Measurements from ENCODE around the gene TENM3.

Gene TENM3

DNA sequence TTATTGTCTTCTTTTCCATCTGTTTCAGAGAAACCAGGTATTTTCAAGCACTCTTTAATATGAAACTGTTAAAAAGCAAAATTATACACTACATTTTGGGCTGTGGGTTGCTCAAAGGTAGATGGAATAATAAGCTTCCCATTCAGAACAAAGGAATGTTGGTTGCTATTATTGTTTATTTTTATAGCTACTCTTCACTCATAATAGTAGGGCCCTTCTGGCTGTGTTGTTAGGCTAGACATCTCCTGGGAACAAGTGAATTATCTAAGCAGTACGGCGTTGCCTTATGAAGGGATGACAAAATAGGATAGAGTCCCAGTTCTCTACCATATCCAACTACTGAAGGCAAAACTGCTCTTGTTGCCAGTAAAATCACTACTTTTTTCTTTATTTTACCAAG is 34.2 kb downstream of the TENM3 start:
- Histone ChIP-seq H3K9me3 (ENCODE audit: control insufficient read depth, insufficient read depth, low read depth, low read length) (no peaks in the 10 kb centered on the region; the same call in 1 of the 2 replicates), H3K27ac (ENCODE audit: extremely low read depth, low read depth, low read length) (no peak overlapping the region), H3K4me3 (ENCODE audit: low read depth, low read length) (no peak overlapping the region), H3K4me1 (ENCODE audit: control insufficient read depth, insufficient read depth, low read length) (peaks cover 15% of the 10 kb centered on the region), H3K36me3 (ENCODE audit: control insufficient read depth in 2 of 2, insufficient read depth in 1 of 2, low read length in 2 of 2) (no peaks in the 10 kb centered on the region)
- ChIA-PET POLR2A (no interaction called here), CTCF (interaction anchor here (0.8 kb wide), 1 partner anchor 27 kb away, joined by 3 read pairs; no protein-coding TSS in a partner anchor)
- TF ChIP-seq ZNF560 (tag by site-specific recombination; IDR thresholded peaks at IDR 0.05; ENCODE audit: borderline replicate concordance) (no peak), ZNF10 (tag by site-specific recombination; IDR thresholded peaks at IDR 0.05) (no peak), ZNF16 (tag by site-specific recombination; IDR thresholded peaks at IDR 0.05; ENCODE audit: low read depth) (no peak), ZBTB1 (tag by site-specific recombination; IDR thresholded peaks at IDR 0.05) (no peak), ZNF426 (tag by site-specific recombination; IDR thresholded peaks at IDR 0.05) (no peak), ZNF530 (tag by site-specific recombination; IDR thresholded peaks at IDR 0.05; ENCODE audit: low read depth) (no peak), KLF16 (tag by site-specific recombination; IDR thresholded peaks at IDR 0.05) (no peak)
- TF ChIP-seq, protein P1, sequence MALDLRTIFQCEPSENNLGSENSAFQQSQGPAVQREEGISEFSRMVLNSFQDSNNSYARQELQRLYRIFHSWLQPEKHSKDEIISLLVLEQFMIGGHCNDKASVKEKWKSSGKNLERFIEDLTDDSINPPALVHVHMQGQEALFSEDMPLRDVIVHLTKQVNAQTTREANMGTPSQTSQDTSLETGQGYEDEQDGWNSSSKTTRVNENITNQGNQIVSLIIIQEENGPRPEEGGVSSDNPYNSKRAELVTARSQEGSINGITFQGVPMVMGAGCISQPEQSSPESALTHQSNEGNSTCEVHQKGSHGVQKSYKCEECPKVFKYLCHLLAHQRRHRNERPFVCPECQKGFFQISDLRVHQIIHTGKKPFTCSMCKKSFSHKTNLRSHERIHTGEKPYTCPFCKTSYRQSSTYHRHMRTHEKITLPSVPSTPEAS (tag by site-specific recombination; IDR thresholded peaks at IDR 0.05) = no peak
- TF ChIP-seq, protein P2, sequence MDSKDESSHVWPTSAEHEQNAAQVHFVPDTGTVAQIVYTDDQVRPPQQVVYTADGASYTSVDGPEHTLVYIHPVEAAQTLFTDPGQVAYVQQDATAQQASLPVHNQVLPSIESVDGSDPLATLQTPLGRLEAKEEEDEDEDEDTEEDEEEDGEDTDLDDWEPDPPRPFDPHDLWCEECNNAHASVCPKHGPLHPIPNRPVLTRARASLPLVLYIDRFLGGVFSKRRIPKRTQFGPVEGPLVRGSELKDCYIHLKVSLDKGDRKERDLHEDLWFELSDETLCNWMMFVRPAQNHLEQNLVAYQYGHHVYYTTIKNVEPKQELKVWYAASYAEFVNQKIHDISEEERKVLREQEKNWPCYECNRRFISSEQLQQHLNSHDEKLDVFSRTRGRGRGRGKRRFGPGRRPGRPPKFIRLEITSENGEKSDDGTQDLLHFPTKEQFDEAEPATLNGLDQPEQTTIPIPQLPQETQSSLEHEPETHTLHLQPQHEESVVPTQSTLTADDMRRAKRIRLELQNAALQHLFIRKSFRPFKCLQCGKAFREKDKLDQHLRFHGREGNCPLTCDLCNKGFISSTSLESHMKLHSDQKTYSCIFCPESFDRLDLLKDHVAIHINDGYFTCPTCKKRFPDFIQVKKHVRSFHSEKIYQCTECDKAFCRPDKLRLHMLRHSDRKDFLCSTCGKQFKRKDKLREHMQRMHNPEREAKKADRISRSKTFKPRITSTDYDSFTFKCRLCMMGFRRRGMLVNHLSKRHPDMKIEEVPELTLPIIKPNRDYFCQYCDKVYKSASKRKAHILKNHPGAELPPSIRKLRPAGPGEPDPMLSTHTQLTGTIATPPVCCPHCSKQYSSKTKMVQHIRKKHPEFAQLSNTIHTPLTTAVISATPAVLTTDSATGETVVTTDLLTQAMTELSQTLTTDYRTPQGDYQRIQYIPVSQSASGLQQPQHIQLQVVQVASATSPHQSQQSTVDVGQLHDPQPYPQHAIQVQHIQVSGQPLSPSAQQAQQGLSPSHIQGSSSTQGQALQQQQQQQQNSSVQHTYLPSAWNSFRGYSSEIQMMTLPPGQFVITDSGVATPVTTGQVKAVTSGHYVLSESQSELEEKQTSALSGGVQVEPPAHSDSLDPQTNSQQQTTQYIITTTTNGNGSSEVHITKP (tag by site-specific recombination; IDR thresholded peaks at IDR 0.05) = no peak

DNA sequence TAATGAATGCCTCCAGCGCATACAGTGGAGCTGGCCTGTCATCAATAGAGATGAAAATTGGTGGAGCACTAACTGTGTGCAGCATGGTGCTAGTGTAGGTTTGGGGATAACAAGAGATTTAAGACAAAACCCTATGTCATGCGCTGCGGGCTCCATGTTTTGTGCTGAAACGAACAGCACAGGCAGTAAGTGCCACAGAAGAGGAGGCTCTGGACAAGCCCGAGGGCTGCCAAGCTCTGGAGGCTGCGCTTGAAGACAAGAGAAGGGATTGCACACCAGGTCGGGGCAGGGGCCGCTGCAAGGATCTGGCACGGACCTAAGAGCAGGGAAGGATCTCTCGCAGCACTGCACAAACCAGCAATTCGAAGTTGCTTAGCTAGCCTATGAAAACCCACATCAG is 35.5 kb downstream of the TENM3 start:
- TF ChIP-seq ZNF558 (tag by site-specific recombination; IDR thresholded peaks at IDR 0.05) (no peak), ZNF366 (tag by site-specific recombination; conservative IDR thresholded peaks at IDR 0.05) (no peak), ZNF114 (tag by site-specific recombination; IDR thresholded peaks at IDR 0.05) (no peak), SETDB1 (IDR thresholded peaks at IDR 0.05; ENCODE audit: insufficient read length, low read length) (no peak), ZNF433 (tag by site-specific recombination; IDR thresholded peaks at IDR 0.05; ENCODE audit: low read depth) (no peak), RBAK (tag by site-specific recombination; IDR thresholded peaks at IDR 0.05) (no peak), ZNF23 (tag by site-specific recombination; IDR thresholded peaks at IDR 0.05; ENCODE audit: borderline replicate concordance) (no peak), GLI2 (tag by site-specific recombination; IDR thresholded peaks at IDR 0.05; ENCODE audit: borderline replicate concordance, low read depth) (no peak), TCF7L2 (IDR thresholded peaks at IDR 0.05; ENCODE audit: borderline replicate concordance, low read depth, low read length) (no peak), ZNF623 (tag by site-specific recombination; IDR thresholded peaks at IDR 0.05) (no peak), ZNF521 (tag by site-specific recombination; IDR thresholded peaks at IDR 0.05) (no peak), ZNF621 (tag by site-specific recombination; IDR thresholded peaks at IDR 0.05) (no peak), IKZF3 (tag by site-specific recombination; IDR thresholded peaks at IDR 0.05) (no peak)
- TF ChIP-seq, protein P3, sequence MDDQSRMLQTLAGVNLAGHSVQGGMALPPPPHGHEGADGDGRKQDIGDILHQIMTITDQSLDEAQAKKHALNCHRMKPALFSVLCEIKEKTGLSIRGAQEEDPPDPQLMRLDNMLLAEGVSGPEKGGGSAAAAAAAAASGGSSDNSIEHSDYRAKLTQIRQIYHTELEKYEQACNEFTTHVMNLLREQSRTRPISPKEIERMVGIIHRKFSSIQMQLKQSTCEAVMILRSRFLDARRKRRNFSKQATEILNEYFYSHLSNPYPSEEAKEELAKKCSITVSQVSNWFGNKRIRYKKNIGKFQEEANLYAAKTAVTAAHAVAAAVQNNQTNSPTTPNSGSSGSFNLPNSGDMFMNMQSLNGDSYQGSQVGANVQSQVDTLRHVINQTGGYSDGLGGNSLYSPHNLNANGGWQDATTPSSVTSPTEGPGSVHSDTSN (CRISPR knock-in tag; IDR thresholded peaks at IDR 0.05) = no peak
- TF ChIP-seq, protein P2 (tag by site-specific recombination; IDR thresholded peaks at IDR 0.05) = no peak
- TF ChIP-seq, protein P4, sequence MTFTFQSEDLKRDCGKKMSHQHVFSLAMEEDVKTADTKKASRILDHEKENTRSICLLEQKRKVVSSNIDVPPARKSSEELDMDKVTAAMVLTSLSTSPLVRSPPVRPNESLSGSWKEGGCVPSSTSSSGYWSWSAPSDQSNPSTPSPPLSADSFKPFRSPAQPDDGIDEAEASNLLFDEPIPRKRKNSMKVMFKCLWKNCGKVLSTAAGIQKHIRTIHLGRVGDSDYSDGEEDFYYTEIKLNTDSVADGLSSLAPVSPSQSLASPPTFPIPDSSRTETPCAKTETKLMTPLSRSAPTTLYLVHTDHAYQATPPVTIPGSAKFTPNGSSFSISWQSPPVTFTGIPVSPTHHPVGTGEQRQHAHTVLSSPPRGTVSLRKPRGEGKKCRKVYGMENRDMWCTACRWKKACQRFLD (tag by site-specific recombination; IDR thresholded peaks at IDR 0.05) = no peak
- TF ChIP-seq, protein P5, sequence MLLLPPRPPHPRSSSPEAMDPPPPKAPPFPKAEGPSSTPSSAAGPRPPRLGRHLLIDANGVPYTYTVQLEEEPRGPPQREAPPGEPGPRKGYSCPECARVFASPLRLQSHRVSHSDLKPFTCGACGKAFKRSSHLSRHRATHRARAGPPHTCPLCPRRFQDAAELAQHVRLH (tag by site-specific recombination; IDR thresholded peaks at IDR 0.05) = no peak
- Histone ChIP-seq H3K27ac (ENCODE audit: extremely low read depth, low read depth, low read length) (no peak overlapping the region), H3K4me3 (ENCODE audit: low read depth, low read length) (no peak overlapping the region), H3K9me3 (ENCODE audit: control insufficient read depth, insufficient read depth, low read depth, low read length) (no peaks in the 10 kb centered on the region), H3K4me1 (ENCODE audit: control insufficient read depth, insufficient read depth, low read length) (peaks cover 15% of the 10 kb centered on the region), H3K36me3 (ENCODE audit: control insufficient read depth in 2 of 2, insufficient read depth in 1 of 2, low read length in 2 of 2) (no peaks in the 10 kb centered on the region)
- POLR2A ChIA-PET = no interaction called here
- CTCF ChIA-PET = interaction anchor here (0.6 kb wide), 1 partner anchor 143 kb away, joined by 3 read pairs; no protein-coding TSS in a partner anchor
